MM.1S (cell line): Measurements from ENCODE around the gene LEMD2.

Source experiments
- DNase-seq: peaks from one replicate; pipeline ENCODE4 v3.0.0-alpha.2; 2015
- H2AFZ ChIP-seq: fragments of 300-600 bp; sonication (generic); 2 replicates; pipeline ENCODE4 v1.6.0; 2016; ENCODE audit warnings: antibody characterized with exemption, low read length
- H3F3A ChIP-seq: fragments of 300-600 bp; sonication (generic); 2 replicates; pipeline ENCODE4 v1.6.1; 2016; ENCODE audit warnings: mild to moderate bottlenecking, antibody characterized with exemption, low read length, moderate library complexity, mixed read lengths; ENCODE audit not compliant: insufficient read depth
- H3K27ac ChIP-seq: fragments of 300-600 bp; sonication (generic); 2 replicates; pipeline ENCODE4 v1.5.1; 2016; ENCODE audit warnings: mild to moderate bottlenecking, low read length
- H3K27me3 ChIP-seq: fragments of 300-600 bp; sonication (generic); replicated peaks from 2 replicates; pipeline ENCODE4 v1.6.0; 2016; ENCODE audit warnings: low read length; ENCODE audit not compliant: insufficient read depth
- H3K36me3 ChIP-seq: fragments of 300-600 bp; sonication (generic); replicated peaks from 2 replicates; pipeline ENCODE4 v1.6.1; 2016; ENCODE audit warnings: mild to moderate bottlenecking, low read length, mixed read lengths; ENCODE audit not compliant: insufficient read depth
- H3K4me1 ChIP-seq: fragments of 300-600 bp; sonication (generic); 2 replicates; pipeline ENCODE4 v1.6.1; 2016; ENCODE audit warnings: low read length, mixed read lengths
- H3K4me2 ChIP-seq: fragments of 300-600 bp; sonication (generic); 2 replicates; pipeline ENCODE4 v1.6.0; 2016; ENCODE audit warnings: low read depth, low read length
- H3K4me3 ChIP-seq: fragments of 300-600 bp; sonication (generic); 2 replicates; pipeline ENCODE4 v1.5.1; 2016; ENCODE audit warnings: low read length, mixed read lengths
- H3K79me2 ChIP-seq: fragments of 300-600 bp; sonication (generic); 2 replicates; pipeline ENCODE4 v1.6.1; 2016; ENCODE audit warnings: mixed run types, low read length, mixed read lengths
- H3K9ac ChIP-seq: fragments of 300-600 bp; sonication (generic); 2 replicates; pipeline ENCODE4 v1.6.1; 2016; ENCODE audit warnings: low read length, mixed read lengths
- H3K9me2 ChIP-seq: fragments of 300-600 bp; sonication (generic); replicated peaks from 2 replicates; pipeline ENCODE4 v1.6.1; 2016; ENCODE audit warnings: mild to moderate bottlenecking, low read length, mixed read lengths; ENCODE audit not compliant: insufficient read depth
- H3K9me3 ChIP-seq: fragments of 300-600 bp; sonication (generic); replicated peaks from 2 replicates; pipeline ENCODE4 v1.6.1; 2016; ENCODE audit warnings: mild to moderate bottlenecking, low read length, mixed read lengths; ENCODE audit not compliant: insufficient read depth
- H4K20me1 ChIP-seq: fragments of 300-600 bp; sonication (generic); 2 replicates; pipeline ENCODE4 v1.6.1; 2016; ENCODE audit warnings: mild to moderate bottlenecking, low read length, moderate library complexity, mixed read lengths; ENCODE audit not compliant: insufficient read depth
- EZH2 ChIP-seq: fragments of 300-600 bp; sonication (generic); optimal IDR thresholded peaks from 2 replicates; pipeline ENCODE3; 2017; ENCODE audit warnings: low read depth, mild to moderate bottlenecking, antibody characterized with exemption, low read length, mixed read lengths
- EZH2phosphoT487 ChIP-seq: fragments of 300-600 bp; sonication (generic); IDR thresholded peaks from 2 replicates; pipeline ENCODE4 v1.6.1; 2018; ENCODE audit warnings: antibody characterized with exemption, low read length
- TF ChIP-seq, protein P1 (sequence below): fragments of 300-600 bp; sonication (generic); IDR thresholded peaks from 2 replicates; pipeline ENCODE4 v1.5.1; 2016; ENCODE audit warnings: antibody characterized with exemption, low read length, mixed read lengths

LEMD2 gene

DNA sequence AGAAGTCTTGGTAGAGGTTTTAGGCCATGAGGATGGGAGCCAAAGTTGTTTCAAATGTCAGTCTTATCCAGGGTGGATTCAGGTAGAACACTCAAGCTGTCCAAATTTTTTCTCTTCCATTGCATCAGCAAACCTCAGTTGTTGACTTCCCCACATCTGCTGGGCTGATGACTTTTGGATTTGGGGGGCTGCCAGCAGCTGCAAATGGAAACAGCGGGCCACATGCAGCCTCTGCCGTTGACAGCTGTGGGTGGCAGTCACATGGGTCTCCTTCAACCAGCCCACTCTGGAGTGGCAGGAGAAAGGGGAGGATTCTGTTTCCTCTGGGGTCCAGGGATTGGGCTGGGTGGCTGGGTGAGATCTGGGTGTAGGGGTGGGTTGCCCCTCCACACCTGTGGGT is 20.7 kb upstream of the LEMD2 start:
- Histone ChIP-seq H3K79me2 (no peaks in the 10 kb centered on the region), H3K27ac (no peak overlapping the region), H3K36me3 (no peaks in the 10 kb centered on the region), H3K4me1 (peaks cover 10% of the 10 kb centered on the region), H3K9me3 (no peaks in the 10 kb centered on the region), H3K9ac (no peak overlapping the region), H2AFZ (no peak overlapping the region), H3K4me2 (no peak overlapping the region), H3K27me3 (peaks cover 79% of the 10 kb centered on the region), H3K4me3 (no peak overlapping the region), H3F3A (no peaks in the 10 kb centered on the region), H4K20me1 (no peaks in the 10 kb centered on the region), H3K9me2 (no peaks in the 10 kb centered on the region)
- TF ChIP-seq EZH2phosphoT487 = no peak
- no peak for TF ChIP-seq EZH2
- TF ChIP-seq, protein P1, sequence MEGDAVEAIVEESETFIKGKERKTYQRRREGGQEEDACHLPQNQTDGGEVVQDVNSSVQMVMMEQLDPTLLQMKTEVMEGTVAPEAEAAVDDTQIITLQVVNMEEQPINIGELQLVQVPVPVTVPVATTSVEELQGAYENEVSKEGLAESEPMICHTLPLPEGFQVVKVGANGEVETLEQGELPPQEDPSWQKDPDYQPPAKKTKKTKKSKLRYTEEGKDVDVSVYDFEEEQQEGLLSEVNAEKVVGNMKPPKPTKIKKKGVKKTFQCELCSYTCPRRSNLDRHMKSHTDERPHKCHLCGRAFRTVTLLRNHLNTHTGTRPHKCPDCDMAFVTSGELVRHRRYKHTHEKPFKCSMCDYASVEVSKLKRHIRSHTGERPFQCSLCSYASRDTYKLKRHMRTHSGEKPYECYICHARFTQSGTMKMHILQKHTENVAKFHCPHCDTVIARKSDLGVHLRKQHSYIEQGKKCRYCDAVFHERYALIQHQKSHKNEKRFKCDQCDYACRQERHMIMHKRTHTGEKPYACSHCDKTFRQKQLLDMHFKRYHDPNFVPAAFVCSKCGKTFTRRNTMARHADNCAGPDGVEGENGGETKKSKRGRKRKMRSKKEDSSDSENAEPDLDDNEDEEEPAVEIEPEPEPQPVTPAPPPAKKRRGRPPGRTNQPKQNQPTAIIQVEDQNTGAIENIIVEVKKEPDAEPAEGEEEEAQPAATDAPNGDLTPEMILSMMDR = no peak
- DNase-seq = no peak

DNA sequence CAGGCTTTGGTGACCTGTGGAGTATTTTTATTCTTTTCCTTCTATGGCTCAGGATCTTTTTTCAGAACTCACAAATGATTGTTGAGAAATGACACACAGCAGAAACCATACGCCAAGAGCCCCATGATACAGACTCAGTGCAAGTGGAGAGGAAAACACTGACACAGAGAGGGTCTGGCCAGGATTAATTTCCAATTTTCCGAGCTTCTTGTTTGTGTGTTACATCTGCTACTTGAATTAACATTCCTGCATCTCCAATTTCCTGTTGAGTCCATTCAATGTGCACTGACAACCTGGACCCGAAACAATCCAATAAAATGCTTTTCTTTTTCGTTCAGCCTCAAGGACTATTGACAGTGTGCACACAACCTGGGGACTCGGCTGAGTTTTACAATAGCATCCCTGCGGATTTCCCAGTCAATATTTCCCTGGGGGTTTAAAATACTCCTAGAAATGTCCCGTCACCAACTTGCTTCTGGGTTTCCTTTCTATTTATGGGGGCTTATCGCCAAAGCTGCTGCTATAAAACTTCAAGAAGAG is 19.8 kb upstream of the LEMD2 start:
- Histone ChIP-seq H4K20me1 (no peaks in the 10 kb centered on the region), H3K27ac (no peak overlapping the region), H3K27me3 (peaks cover 81% of the 10 kb centered on the region), H3K4me1 (peaks cover 10% of the 10 kb centered on the region), H2AFZ (no peak overlapping the region), H3K9me2 (no peaks in the 10 kb centered on the region), H3K4me2 (no peak overlapping the region), H3F3A (no peaks in the 10 kb centered on the region), H3K9me3 (no peaks in the 10 kb centered on the region), H3K36me3 (no peaks in the 10 kb centered on the region), H3K9ac (no peak overlapping the region), H3K4me3 (no peak overlapping the region), H3K79me2 (no peaks in the 10 kb centered on the region)
- DNase-seq = no peak
- TF ChIP-seq, protein P1 = no peak
- TF ChIP-seq EZH2 (no peak), EZH2phosphoT487 (no peak)

DNA sequence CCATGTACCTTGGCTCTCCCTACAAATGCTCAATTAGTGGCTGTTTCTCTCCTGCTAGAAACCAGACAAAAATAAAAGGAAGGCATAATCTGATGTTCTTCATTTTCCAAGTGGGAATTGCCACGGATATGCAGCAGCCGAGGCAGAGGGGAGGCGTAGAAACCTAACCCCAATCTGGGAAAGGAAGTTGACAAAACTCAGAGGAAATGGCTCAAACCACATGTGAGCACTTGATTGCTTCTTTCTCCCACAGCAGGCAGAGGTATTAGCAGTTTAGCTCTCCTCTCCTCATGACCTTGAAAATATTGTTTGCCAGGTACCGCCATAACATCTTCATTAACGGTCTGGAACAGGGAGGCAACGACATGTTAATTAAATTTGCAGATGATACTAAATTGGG is 18.7 kb upstream of the LEMD2 start:
- H3K9ac ChIP-seq = no peak overlapping the region
- no peak for DNase-seq
- peak overlapping the region; percentile 3; the same call in 1 of the 2 replicates for H3K4me2 ChIP-seq
- H3K9me2 ChIP-seq = no peaks in the 10 kb centered on the region
- no peaks in the 10 kb centered on the region for H4K20me1 ChIP-seq
- no peaks in the 10 kb centered on the region for H3K79me2 ChIP-seq
- no peaks in the 10 kb centered on the region for H3K9me3 ChIP-seq
- peaks cover 10% of the 10 kb centered on the region for H3K4me1 ChIP-seq
- H3K4me3 ChIP-seq = no peak overlapping the region
- no peaks in the 10 kb centered on the region for H3F3A ChIP-seq
- TF ChIP-seq EZH2phosphoT487 = no peak
- TF ChIP-seq EZH2 = no peak
- TF ChIP-seq, protein P1 = no peak
- no peak overlapping the region for H2AFZ ChIP-seq
- H3K27ac ChIP-seq = no peak overlapping the region
- no peaks in the 10 kb centered on the region for H3K36me3 ChIP-seq
- H3K27me3 ChIP-seq = peaks cover 84% of the 10 kb centered on the region
